Right ventricle myocardium superior (tissue), 1 donor: ENCODE measurements around the gene GALNT7. TPM values are rescaled to one million over a fixed set of nuclear protein-coding genes. Genes with fewer than 3 reads are reported as not detected.
A peak's percentile ranks its signal among the peaks of the same experiment; 100 is the strongest.

Experiments used
- ATAC-seq: fragments of 200-7000 bp; cut with Tn5 transposase; one replicate; pipeline ENCODE4 v1.9.1; 2020; ENCODE audit warnings: mild to moderate bottlenecking; ENCODE audit not compliant: poor library complexity
- DNase-seq: peaks from one replicate; pipeline ENCODE4 v3.0.0-alpha.2; 2020
- intact Hi-C: fragments of 100-400 bp; cut with DNase I; formaldehyde crosslinking; loops from one replicate; pipeline ENCODE4 v1.11.2; 2022
- total RNA-seq: library from RNA; stranded (reverse); fragmentation: NEBNext Ultra II Directional; extraction: Animal tissue kit (Norgen Biotek cat#: 25700); gene quantifications from one replicate; pipeline ENCODE4 v1.2.1, GENCODE V29; 2021
- donor health status: DM: no; HTN: yes; CAD: no; lungs with severe emphysema.

The GALNT7 gene
- total RNA-seq, 1 donor from 2014 or later, result 3.4 TPM

DNA sequence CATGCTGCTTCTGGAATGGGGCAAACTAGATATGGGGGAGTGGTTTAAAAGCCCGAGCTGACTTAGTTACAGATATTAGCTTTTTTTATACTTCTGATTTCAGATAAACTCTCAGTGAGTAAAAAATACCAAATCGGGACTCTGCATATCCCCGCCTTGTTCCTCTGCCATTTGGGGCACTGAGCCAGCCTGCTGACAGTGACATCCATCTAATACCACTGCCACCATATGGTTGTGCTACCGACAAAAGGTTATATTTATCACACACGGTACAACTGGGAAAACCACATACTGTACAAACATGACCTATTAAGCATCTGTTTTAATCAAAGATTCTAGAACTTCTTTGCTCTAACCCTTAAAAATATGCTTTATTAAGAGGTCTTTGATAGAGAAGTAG lies 78.7 kb downstream of the GALNT7 start:
- DNase-seq (no peak), ATAC-seq (no peak)
- intact Hi-C loops, result no loop called here

DNA sequence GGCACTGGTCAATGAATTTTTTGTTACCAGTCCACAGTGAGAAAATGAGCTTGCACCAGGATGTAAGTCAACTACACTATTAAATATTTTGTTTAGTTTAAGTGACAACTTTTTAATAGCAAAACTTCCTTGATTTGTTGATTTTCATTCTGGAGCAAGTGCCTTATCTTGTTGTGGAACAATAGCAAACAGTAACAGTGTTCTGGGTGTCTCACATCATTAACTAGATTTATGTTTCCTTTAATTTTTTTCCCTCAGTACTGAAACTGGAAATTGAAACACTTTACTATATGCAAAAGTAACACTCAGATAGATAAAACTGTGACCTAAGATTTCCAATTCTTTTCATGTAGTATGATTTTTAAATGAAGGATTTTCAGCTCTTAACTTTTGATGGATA lies 80.1 kb downstream of the GALNT7 start:
- intact Hi-C loops, result no loop called here
- ATAC-seq (no peak), DNase-seq (no peak)

DNA sequence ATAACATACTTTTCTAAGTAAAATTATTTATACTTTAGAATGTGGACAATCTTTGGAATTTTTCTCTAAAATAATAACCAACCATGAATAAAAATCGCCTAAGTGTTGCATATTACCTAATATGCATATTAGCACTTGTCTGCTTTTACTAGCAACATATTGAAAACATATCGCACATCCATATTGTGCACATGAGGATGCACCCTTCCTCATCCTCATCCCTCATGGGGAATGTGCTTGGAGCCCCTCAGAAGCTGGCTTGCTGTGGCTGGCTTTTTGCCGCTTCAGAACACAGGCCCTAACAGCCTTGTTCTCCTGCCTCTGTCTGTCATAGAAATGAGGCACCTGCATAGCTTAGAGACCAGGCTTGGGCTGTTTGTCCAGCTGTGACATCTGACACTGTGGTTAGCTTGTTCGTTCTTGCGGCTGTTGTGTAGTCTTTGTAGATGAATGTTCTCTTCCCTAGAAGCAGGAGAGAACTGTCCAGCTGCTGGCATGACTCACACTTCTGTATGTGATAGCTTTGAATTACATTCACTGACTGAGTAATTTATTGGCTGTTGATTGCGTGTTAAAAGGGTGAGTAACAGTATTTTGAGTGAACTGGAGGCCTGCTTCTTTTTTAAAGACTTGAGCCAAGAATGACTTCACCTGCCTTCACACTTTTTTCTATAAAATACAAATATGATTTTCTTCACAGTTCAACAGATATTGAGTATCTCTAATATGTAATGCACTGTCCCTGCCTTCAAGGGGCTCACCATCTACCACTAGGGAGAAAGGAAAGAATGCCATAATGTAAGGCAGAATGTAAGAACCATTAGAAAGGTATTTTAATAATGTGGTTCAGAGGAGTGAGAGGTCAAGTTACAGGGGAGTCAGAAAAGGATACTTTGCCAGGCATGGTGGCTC lies 83.7 kb downstream of the GALNT7 start:
- intact Hi-C loops, result no loop called here
- peak; percentile 52 for DNase-seq
- peak; percentile 86 for ATAC-seq

DNA sequence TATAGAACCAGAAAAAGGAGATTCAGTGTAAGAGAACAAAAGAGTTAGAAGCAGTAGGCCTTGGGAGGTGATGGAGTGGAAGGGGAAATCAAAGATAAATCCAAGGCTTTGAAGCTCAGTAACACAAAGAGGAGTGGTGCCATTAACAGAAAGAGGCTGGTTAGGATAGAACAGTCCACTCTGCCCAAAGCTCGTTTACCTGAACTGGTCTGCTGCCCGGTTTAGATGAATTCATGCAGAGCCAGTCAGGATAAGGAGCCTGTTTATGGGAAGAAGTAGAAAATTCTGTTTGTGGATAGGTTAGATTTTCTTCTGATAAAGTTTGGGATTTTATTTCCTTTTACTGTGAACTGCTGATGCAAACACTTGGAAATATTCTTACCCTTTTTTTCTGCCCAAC lies 85.0 kb downstream of the GALNT7 start:
- DNase-seq (no peak), ATAC-seq (no peak)
- intact Hi-C loops, result no loop called here

DNA sequence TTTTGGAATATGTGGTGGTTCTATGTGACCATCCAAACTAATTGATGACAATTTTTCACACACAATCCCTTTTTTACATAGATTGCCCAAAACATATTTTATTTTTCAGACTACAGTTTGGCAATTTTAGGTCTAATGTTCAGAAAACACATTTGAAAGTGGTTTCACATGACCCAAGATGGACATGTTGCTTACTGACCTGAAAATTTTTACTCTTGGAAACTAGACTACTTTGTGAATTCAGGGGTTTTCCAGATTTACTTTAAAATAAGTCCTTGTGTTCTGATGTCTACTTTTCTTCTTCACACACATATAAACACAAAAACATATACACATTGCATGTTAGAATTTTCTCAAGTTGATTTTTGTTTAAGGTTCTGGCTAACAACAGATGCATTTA lies 86.0 kb downstream of the GALNT7 start:
- intact Hi-C loops, result loop anchor here (5.0 kb wide), 2 partner anchors 227 to 242 kb away; no protein-coding TSS in a partner anchor
- DNase-seq (no peak), ATAC-seq (no peak)

DNA sequence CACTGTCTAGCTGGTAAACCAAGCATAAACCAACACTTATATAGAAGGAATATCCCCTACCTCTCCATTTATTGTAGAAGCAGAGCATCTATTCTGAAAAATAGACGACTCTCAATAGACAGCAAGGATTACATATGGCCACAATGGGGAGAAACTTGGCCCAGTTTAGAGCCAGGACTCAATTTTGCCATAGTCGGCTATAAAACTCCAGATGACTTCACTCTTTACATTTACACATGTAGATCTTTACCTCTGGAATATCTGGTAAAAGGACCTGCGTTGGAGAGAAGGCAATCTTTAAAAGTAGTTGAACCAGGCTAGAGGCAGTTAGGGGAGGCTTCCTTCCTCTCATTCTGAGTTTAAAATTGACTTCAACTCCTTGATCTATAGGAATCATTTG lies 88.2 kb downstream of the GALNT7 start:
- ATAC-seq, result no peak
- intact Hi-C loops, result loop anchor here (5.0 kb wide), 2 partner anchors 230 to 245 kb away; no protein-coding TSS in a partner anchor

DNA sequence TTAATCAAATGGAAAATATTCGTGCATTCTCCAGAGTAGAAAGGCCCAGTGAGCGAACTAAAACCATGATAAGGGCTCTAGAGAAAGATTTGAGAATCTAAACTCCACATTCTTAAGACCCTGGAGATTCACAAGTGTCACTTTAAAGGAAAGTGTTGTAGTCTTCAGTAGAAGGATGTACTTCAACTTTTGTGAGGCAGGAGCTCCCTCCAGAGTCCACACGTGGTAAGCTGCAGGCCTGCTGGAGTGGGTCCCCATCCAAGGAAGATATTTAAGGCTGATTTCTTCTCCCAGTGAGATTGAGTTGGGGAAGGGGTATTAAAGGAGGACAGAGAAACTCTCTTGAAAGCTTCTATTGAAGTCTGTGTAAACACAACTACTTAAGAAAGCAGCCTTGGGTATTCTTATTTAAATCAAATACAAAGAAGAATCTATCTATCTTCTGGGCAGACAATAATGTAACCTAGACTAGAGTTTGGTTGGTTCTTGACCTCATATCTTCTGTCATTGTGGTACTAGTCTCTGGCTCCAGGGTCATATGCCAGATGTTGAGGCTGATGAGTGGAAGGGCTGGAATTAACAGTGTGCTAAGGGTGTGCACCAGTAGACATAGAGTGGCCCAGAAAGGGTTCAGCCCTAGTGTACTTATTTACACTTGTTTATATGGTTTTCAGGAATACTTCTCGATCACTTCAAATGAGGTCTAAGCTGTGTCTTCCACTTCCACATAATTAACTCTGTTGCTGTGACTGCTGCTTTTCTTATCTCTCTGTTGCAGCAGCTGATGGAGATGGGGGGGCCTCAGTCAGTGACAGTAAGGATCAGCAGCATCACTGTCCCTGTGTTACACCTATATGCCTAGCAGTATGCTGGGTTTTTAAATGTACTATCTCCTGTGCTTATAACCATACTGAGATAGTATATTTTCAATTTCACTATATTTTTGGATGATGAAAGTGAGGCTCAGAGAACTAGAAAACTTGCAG lies 89.4 kb downstream of the GALNT7 start:
- ATAC-seq, result peak; percentile 94
- DNase-seq, result peak; percentile 60
- intact Hi-C loops, result loop anchor here (5.0 kb wide), 2 partner anchors 231 to 246 kb away; no protein-coding TSS in a partner anchor

More for the DNA sequence above, 88.2 kb downstream of the GALNT7 start:
- no peak for DNase-seq

DNA sequence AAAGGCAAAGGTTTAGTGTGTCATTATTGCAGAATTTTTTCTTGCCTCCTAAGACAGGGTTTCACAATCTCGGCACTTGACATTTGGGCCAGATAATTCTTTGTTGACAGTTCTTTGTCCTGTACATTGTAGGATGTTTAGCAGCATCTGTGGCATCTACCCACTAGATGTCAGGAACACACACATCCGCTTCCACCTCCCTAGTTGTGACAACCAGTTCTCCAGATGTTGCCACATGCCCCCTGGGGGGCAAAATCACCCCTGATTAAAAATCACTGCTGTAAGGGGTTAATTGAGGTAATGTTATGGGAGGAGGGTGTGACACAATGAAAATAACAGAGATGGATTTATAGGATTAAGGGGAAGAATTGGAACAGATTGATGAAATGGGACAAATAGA lies 90.3 kb downstream of the GALNT7 start:
- intact Hi-C loops, result loop anchor here (5.0 kb wide), 2 partner anchors 232 to 247 kb away; no protein-coding TSS in a partner anchor
- ATAC-seq (no peak), DNase-seq (no peak)

DNA sequence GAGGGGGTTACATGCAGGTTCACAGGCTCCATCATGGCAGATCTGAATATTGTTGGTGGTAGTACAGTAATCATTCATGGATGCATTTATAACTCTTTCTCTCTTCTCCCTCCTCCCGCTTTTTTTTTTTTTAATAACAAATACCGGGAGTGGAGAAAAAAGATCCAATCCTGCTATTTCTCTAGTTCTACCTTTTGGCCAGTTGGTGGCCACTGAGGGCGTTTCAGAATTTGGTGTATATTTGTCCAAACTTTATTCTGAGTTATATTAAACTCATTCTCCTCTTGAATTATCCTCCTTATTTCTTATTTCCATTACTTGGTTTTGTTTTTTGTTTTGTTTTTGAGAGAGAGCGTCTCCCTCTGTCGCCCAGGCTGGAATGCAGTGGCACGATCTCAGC lies 90.7 kb downstream of the GALNT7 start:
- DNase-seq (no peak), ATAC-seq (no peak)
- intact Hi-C loops, result loop anchor here (5.0 kb wide), 2 partner anchors 232 to 247 kb away; no protein-coding TSS in a partner anchor

DNA sequence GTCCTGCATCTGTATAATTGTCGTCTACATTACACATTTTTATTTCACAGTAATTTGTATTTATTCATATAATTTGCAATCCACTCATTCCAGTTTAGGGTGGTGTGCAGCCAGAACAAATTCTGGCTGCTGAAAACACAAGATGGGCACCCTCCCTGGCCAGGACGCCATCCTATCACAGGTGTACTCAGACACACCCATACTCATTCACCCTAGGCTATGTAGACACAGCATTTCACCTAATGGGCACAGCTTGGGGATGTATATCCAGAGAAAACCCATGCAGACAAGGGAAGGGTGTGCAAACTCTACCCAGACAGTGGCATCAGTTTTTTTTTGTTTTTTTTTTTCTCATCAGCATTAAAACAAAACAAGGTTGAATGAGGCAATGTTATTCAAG lies 92.4 kb downstream of the GALNT7 start:
- intact Hi-C loops, result no loop called here
- DNase-seq, result no peak
- no peak for ATAC-seq

DNA sequence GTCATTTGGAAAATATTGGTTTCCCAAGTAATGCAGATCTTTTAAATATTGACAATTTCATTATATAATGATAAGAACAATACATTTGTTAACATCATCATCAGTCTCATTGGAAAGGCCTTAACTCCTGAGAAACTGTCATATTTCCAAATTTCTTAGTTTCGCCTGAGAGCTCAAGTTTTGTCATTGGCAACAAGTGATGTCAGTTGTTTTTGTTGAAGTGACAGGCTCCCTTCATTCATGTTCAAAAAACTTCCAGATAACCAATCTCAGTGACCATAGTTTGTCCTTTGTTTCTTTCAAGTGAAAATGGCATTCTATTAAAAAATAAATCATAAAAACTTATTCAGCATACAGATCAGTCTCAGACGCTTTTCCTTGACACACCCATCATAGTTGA lies 93.8 kb downstream of the GALNT7 start:
- intact Hi-C loops, result no loop called here
- ATAC-seq (no peak), DNase-seq (no peak)

DNA sequence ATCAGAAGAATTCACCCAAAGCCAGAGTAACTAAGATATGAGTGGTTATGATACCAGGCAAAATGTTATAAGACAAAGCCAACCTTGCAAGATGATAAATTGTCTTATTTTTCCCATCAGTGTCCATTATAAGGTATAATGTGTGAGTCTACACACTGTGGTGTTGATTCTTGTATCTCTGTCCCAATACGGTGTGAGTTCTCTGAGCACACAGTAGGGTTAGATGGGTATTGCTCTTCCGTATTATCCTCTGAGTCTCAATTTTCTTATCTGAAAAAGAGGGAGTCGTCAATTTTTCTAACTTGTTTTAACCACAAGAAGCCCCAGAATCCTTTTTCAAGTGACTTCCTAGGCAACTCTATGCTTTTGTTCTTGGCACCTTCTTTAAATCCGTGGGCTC lies 95.6 kb downstream of the GALNT7 start:
- intact Hi-C loops, result no loop called here
- no peak for DNase-seq
- peak; percentile 11 for ATAC-seq

DNA sequence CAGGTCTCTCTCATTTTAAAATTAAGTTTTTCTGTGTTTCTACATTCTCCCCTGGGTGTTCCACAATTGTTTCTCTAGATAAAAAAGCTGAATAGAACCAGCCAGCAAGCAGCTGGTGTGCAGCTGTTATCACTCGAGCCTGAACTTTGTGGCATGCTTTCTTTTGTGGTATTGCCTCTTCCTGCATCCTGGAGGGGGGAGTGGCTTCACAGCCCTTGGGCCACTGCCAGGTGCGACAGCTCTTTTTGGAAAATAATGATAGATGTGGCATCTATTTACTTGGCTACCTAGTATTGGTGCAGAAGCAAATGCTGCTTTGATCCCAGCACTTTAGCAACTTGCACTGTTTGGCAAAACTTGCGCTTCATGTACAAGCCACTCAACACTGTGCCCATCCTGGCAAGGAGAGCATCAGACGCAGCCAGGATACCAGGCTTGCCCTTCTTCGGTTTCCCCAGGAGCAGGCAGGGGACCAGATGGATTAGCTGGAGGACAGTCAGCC lies 96.1 kb downstream of the GALNT7 start:
- ATAC-seq (peak; percentile 90), DNase-seq (peak; percentile 74)
- intact Hi-C loops, result no loop called here

DNA sequence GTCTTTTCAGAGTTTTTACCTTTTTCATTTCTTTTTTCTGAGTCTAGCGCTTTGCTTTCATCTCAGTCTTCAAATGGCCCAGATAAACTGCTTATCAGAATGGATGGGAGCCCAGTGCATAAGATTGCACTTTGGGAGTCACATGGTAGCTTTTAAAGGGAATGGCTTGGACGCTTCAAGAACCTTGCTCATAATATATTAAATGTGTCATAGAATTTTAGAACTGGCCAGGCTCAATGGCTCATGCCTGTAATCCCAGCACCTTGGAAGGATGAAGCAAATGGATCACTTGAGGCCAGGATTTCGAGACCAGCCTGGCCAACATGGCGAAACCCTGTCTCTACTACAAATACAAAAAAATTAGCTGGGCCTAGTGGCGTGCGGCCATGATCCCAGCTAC lies 97.1 kb downstream of the GALNT7 start:
- intact Hi-C loops, result no loop called here
- ATAC-seq (no peak), DNase-seq (no peak)

DNA sequence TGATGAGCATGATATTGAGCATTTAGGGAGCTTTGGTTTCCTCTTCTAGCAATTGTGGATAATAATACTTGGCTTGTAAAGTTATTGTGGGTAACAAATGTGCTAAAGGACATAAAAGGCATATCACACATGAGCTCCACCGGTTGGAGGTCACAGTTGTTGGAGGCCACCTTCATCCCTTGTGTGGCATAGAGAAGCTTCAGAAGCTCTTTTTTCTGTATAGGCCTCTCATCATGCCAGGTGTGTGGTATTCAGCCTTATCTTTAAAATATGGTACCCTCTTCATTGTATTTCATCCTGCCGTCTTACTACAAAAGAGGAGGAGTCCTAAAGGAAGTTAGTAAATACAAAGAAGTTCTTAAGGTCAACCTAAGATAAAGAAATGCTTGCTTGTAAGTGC lies 99.1 kb downstream of the GALNT7 start:
- no peak for ATAC-seq
- intact Hi-C loops, result no loop called here
- no peak for DNase-seq

DNA sequence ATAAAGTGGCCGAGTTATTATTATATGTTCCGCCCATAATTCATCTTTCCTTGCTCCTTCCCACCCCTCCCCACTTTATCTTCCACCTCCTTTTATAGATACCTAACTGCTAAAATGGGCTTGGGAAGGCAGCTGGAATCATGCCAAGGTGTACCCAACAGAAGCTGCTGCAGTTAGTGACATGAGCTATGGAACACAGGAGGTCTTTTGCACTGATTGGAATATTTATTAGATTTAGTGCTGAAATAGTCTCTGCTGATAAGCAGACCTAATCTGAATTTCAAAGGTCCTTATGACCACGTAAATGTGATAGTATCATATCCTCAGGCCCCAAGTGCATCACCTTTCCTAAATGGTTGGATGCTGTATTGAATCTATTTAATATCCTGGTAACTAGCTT lies 100.7 kb downstream of the GALNT7 start:
- DNase-seq (no peak), ATAC-seq (no peak)
- intact Hi-C loops, result no loop called here

DNA sequence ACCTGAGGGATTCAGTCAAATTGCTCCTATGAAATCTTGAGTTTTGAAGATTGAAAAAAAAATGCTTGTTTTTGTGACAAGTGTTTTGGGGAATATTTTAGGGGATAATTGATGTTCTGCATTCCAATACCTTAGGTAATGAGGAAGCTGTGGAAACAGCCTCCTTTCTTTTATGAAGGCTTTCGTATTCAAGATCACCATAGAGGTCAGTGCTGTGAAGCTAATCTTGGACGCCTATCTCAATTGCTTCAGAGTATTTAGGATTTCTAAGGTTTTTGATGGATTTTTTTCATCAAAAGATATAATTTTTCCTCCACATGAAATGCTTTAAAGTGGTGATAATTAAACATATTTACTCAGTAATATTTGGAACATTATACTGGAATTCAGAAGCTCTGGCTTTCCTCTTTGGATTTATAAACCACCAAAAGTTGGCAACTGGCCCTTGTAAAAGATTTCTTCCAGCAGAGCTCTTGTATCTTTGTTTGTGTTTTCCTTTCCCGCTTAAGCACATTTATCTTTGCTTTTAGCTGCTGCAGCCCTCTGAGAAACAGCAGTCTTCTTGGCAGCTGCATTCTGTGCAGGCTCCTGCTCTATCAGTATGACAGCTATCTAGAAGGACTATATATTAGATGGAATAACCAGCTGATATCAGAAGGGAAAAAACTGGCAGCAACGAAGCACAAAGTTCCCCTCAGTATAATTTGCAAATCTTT lies 101.9 kb downstream of the GALNT7 start:
- ATAC-seq (peak; percentile 73), DNase-seq (no peak)
- intact Hi-C loops, result no loop called here

DNA sequence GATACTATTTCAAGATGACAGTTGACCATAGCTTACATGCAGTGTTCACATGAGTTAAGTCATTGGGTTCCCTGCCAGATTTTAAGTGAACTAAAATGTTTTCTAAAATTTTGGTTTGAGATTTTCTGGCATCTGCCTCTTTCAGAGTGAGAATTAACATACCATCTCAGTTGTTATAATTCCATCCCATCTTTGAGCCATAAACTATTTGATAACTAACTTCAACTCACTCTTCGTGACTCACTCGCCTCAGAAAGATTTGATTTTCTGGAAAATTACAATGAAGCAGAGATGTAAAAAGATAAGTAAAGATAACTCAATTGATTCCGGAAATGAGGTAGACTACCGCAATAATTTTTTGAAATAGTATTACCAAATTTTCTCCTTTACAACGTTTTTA lies 103.7 kb downstream of the GALNT7 start:
- DNase-seq (no peak), ATAC-seq (no peak)
- intact Hi-C loops, result no loop called here
